ENCODE results near the gene GET4.

- no peak for TF ChIP-seq CTCF (conservative IDR thresholded peaks at IDR 0.05; ENCODE audit: low read depth, low read length)
- TF ChIP-seq POLR2A (IDR thresholded peaks at IDR 0.05; ENCODE audit: low read depth, low read length): no peak
Observed at GRCh38 chr7:927031-927671, 50.8 kb downstream of the GET4 start.

Measured in IMR-90 (cell line).